Neural progenitor cell (in vitro differentiated cells): ENCODE results near the gene PLEKHA6. TPM values are rescaled to one million over a fixed set of nuclear protein-coding genes. Genes with fewer than 3 reads are reported as not detected.

Source experiments
- DNase-seq: peaks from one replicate; pipeline ENCODE4 v3.0.0-alpha.2; 2016; ENCODE audit warnings: low spot score
- H2AFZ ChIP-seq: fragments of 200-600 bp; sonication (generic); replicated peaks from 2 replicates; pipeline ENCODE4 v1.6.1; 2016; ENCODE audit warnings: antibody characterized with exemption
- H3F3A ChIP-seq: fragments of 200-600 bp; sonication (generic); 2 replicates; pipeline ENCODE4 v1.6.1; 2016; ENCODE audit warnings: antibody characterized with exemption, low read depth
- H3K27ac ChIP-seq: fragments of 200-600 bp; sonication (generic); 2 replicates; pipeline ENCODE4 v1.5.1; 2016; ENCODE audit warnings: mild to moderate bottlenecking
- H3K27me3 ChIP-seq: fragments of 200-600 bp; sonication (generic); 2 replicates; pipeline ENCODE4 v1.6.1; 2016; ENCODE audit warnings: mild to moderate bottlenecking, moderate library complexity
- H3K36me3 ChIP-seq: fragments of 200-600 bp; sonication (generic); 2 replicates; pipeline ENCODE4 v1.5.1; 2016
- H3K4me1 ChIP-seq: fragments of 200-600 bp; sonication (generic); 2 replicates; pipeline ENCODE4 v1.6.1; 2016; ENCODE audit warnings: mixed run types
- H3K4me2 ChIP-seq: fragments of 200-600 bp; sonication (generic); 2 replicates; pipeline ENCODE4 v1.6.1; 2016
- H3K4me3 ChIP-seq: fragments of 200-600 bp; sonication (generic); 2 replicates; pipeline ENCODE4 v1.5.1; 2016
- H3K79me2 ChIP-seq: fragments of 200-600 bp; sonication (generic); 2 replicates; pipeline ENCODE4 v1.6.1; 2016; ENCODE audit warnings: low read depth
- H3K9ac ChIP-seq: fragments of 200-600 bp; sonication (generic); 2 replicates; pipeline ENCODE4 v1.6.1; 2016
- H3K9me3 ChIP-seq: fragments of 200-600 bp; sonication (generic); 2 replicates; pipeline ENCODE4 v1.5.1; 2016; ENCODE audit warnings: low read depth
- H4K20me1 ChIP-seq: fragments of 200-600 bp; sonication (generic); 2 replicates; pipeline ENCODE4 v1.6.1; 2016; ENCODE audit warnings: low read depth
- H3K27ac Mint-ChIP-seq: 3 replicates; pipeline ENCODE4 v1.8.0; 2021; ENCODE audit warnings: mixed read lengths
- H3K27me3 Mint-ChIP-seq: 2 replicates; pipeline ENCODE4 v1.8.0; 2022; ENCODE audit warnings: low read depth, mild to moderate bottlenecking, inconsistent platforms, moderate library complexity, mixed read lengths; ENCODE audit not compliant: insufficient read depth
- H3K36me3 Mint-ChIP-seq: 3 replicates; pipeline ENCODE4 v1.8.0; 2021; ENCODE audit warnings: mixed read lengths
- H3K4me1 Mint-ChIP-seq: 3 replicates; pipeline ENCODE4 v1.8.0; 2021; ENCODE audit warnings: mixed read lengths
- H3K4me3 Mint-ChIP-seq: 3 replicates; pipeline ENCODE4 v1.8.0; 2021; ENCODE audit warnings: mild to moderate bottlenecking, moderate library complexity, mixed read lengths
- H3K9me3 Mint-ChIP-seq: 3 replicates; pipeline ENCODE4 v1.8.0; 2020; ENCODE audit warnings: mixed read lengths
- CTCF ChIP-seq: fragments of 200-600 bp; sonication (generic); IDR thresholded peaks from 2 replicates; pipeline ENCODE4 v1.5.1; 2017; ENCODE audit warnings: antibody characterized with exemption, mild to moderate bottlenecking
- EZH2 ChIP-seq: fragments of 200-600 bp; sonication (generic); IDR thresholded peaks from 2 replicates; pipeline ENCODE4 v1.6.1; 2017; ENCODE audit warnings: antibody characterized with exemption, mild to moderate bottlenecking, moderate library complexity
- EZH2phosphoT487 ChIP-seq: fragments of 200-600 bp; sonication (generic); IDR thresholded peaks from 2 replicates; pipeline ENCODE4 v1.6.1; 2017; ENCODE audit warnings: antibody characterized with exemption
- total RNA-seq: library from RNA; depleted of rRNA; stranded (reverse); fragments of >200 nt; gene quantifications from 2 replicates; pipeline ENCODE4 v1.2.3, GENCODE V29; 2015; ENCODE audit warnings: low replicate concordance

PLEKHA6 gene
- total RNA-seq, 1 donor from 2014 or later = 0.58 TPM

DNA sequence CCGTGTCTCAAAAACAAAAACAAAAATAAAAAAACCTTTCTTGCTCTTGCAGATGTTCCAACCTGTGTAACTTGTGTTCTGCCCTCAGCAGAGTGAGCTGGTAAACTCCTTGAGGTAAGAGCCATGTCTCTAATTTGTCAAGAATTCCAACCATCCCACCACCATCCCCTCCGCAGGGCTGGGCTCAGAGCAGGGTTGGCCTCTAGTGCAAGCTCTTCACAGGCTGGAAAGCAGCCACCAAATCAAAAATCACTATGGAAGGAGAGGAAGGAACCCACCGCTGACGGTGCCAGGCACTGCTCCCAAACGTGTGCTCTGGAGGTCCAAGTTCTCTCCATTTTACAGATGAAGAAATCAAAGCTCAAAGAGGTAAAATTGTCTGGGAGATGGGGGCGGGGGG lies 9.4 kb downstream of the PLEKHA6 start:
- H3K27ac ChIP-seq = no peak overlapping the region
- H3K27ac Mint-ChIP-seq = peak overlapping the region; percentile 93

DNA sequence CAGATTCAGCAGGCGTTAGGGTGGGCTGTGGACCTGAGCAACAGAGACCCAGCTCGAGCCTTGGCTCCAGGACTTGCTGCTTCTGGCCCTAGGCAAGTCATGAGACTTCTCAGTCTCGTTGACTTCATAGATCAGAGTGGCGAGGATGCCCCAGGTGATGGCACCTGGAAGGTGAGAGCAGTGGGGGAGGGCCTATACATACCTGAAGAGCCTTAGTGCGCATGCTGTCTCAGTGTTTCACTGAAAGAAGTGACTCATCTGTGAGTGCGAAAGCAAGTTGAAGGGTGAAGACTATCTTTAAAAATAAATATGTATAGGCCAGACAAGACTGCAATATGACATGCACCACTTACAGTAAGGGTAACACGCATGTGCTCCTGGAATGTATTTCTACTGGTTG lies 10.1 kb downstream of the PLEKHA6 start:
- peaks cover 23% of the 10 kb centered on the region for H3K4me1 ChIP-seq
- H3K79me2 ChIP-seq = no peaks in the 10 kb centered on the region
- Mint-ChIP-seq H3K27me3 (peaks cover 7% of the 10 kb centered on the region), H3K36me3 (peaks cover 2% of the 10 kb centered on the region), H3K4me3 (peak overlapping the region; percentile 88), H3K27ac (peak overlapping the region; percentile 93), H3K4me1 (peaks cover 85% of the 10 kb centered on the region), H3K9me3 (no peaks in the 10 kb centered on the region)
- no peak overlapping the region for H3K9ac ChIP-seq
- H3K4me2 ChIP-seq = no peak overlapping the region
- H3F3A ChIP-seq = peaks cover 17% of the 10 kb centered on the region
- no peaks in the 10 kb centered on the region for H3K27me3 ChIP-seq
- no peaks in the 10 kb centered on the region for H3K36me3 ChIP-seq
- H3K4me3 ChIP-seq = no peak overlapping the region
- no peak overlapping the region for H3K27ac ChIP-seq
- H4K20me1 ChIP-seq = no peaks in the 10 kb centered on the region
- DNase-seq = no peak
- no peak overlapping the region for H2AFZ ChIP-seq
- H3K9me3 ChIP-seq = no peaks in the 10 kb centered on the region
- TF ChIP-seq EZH2phosphoT487 = no peak
- TF ChIP-seq EZH2 = no peak
- no peak for TF ChIP-seq CTCF

More for the DNA sequence above, 9.4 kb downstream of the PLEKHA6 start:
- no peaks in the 10 kb centered on the region for H3K9me3 ChIP-seq
- H3K27me3 ChIP-seq = no peaks in the 10 kb centered on the region
- H2AFZ ChIP-seq = no peak overlapping the region
- Mint-ChIP-seq H3K4me3 (peak overlapping the region; percentile 88), H3K36me3 (peaks cover 2% of the 10 kb centered on the region), H3K9me3 (no peaks in the 10 kb centered on the region), H3K27me3 (peaks cover 7% of the 10 kb centered on the region), H3K4me1 (peaks cover 80% of the 10 kb centered on the region)
- DNase-seq = no peak
- H3K4me3 ChIP-seq = peak overlapping the region; percentile 26
- no peak for TF ChIP-seq CTCF
- no peak for TF ChIP-seq EZH2phosphoT487
- no peak for TF ChIP-seq EZH2
- H3K79me2 ChIP-seq = no peaks in the 10 kb centered on the region
- H4K20me1 ChIP-seq = no peaks in the 10 kb centered on the region
- H3K4me1 ChIP-seq = peaks cover 23% of the 10 kb centered on the region
- H3F3A ChIP-seq = peaks cover 17% of the 10 kb centered on the region
- H3K9ac ChIP-seq = no peak overlapping the region
- H3K4me2 ChIP-seq = peak overlapping the region; percentile 70
- H3K36me3 ChIP-seq = no peaks in the 10 kb centered on the region

- peak; percentile 60 for DNase-seq
- H3K27me3 ChIP-seq = no peaks in the 10 kb centered on the region
Observed at GRCh38 chr1:204348722-204349121, 11.0 kb downstream of the PLEKHA6 start.

More at GRCh38 chr1:204348722-204349121, 11.0 kb downstream of the PLEKHA6 start:
- Mint-ChIP-seq H3K27ac (peak overlapping the region; percentile 37), H3K9me3 (no peaks in the 10 kb centered on the region), H3K4me1 (peaks cover 89% of the 10 kb centered on the region), H3K4me3 (peak overlapping the region; percentile 88), H3K36me3 (peaks cover 2% of the 10 kb centered on the region), H3K27me3 (peaks cover 5% of the 10 kb centered on the region)
- no peak for TF ChIP-seq CTCF
- no peak for TF ChIP-seq EZH2phosphoT487
- TF ChIP-seq EZH2 = no peak
- Histone ChIP-seq H3K9ac (no peak overlapping the region), H3F3A (peaks cover 17% of the 10 kb centered on the region), H2AFZ (no peak overlapping the region), H4K20me1 (no peaks in the 10 kb centered on the region), H3K4me2 (no peak overlapping the region), H3K4me3 (no peak overlapping the region), H3K27ac (no peak overlapping the region), H3K9me3 (no peaks in the 10 kb centered on the region), H3K36me3 (no peaks in the 10 kb centered on the region), H3K79me2 (no peaks in the 10 kb centered on the region), H3K4me1 (peaks cover 23% of the 10 kb centered on the region)
